Hepatocyte (in vitro differentiated cells): Measurements from ENCODE around the gene RAB3IL1.

Experiments
- EZH2 ChIP-seq: fragments of 200-600 bp; sonication (generic); IDR thresholded peaks from 2 replicates; pipeline ENCODE4 v1.6.1; 2016; ENCODE audit warnings: antibody characterized with exemption, mild to moderate bottlenecking, borderline replicate concordance
- TF ChIP-seq, protein P1 (sequence below): fragments of 200-600 bp; sonication (generic); IDR thresholded peaks from 2 replicates; pipeline ENCODE4 v1.5.1; 2016; ENCODE audit warnings: antibody characterized with exemption, mild to moderate bottlenecking; ENCODE audit not compliant: poor library complexity

DNA sequence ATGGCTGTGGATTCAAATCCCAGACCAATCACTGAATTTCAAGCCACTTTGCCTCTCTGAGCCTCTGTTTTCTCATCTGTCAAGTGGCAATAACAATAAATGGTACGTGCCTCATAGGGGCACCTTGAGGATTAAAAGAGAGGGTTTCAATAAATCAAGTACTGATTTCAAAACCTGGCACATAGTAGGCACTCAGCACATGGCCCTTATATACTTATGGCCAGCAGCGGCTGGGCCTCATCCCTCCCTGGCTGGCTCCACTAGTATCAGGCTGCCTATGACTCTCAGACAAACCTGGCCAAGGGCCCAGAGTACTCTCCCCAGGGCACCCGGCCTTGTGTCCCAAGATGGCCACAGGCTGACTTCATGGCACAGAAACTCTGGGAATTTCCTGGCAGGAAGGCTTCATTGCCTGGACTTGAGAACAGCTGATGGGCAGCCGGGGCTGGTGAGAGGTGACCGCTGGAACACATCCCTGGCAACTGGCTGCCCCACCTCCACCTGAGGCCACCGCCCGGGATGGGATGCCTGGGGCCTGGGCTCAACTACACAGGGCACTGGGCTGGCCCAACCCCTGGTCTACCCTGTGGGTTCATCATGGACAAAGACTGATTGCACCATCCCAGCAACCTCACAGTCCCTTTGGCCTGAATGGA is 29.4 kb downstream of the RAB3IL1 start:
- TF ChIP-seq, protein P1, sequence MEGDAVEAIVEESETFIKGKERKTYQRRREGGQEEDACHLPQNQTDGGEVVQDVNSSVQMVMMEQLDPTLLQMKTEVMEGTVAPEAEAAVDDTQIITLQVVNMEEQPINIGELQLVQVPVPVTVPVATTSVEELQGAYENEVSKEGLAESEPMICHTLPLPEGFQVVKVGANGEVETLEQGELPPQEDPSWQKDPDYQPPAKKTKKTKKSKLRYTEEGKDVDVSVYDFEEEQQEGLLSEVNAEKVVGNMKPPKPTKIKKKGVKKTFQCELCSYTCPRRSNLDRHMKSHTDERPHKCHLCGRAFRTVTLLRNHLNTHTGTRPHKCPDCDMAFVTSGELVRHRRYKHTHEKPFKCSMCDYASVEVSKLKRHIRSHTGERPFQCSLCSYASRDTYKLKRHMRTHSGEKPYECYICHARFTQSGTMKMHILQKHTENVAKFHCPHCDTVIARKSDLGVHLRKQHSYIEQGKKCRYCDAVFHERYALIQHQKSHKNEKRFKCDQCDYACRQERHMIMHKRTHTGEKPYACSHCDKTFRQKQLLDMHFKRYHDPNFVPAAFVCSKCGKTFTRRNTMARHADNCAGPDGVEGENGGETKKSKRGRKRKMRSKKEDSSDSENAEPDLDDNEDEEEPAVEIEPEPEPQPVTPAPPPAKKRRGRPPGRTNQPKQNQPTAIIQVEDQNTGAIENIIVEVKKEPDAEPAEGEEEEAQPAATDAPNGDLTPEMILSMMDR: no peak
- TF ChIP-seq EZH2: no peak
